GM21515 (cell line): Measurements from ENCODE around the gene PRPF18.

Source experiments
- ATAC-seq: cut with Tn5 transposase; IDR thresholded peaks from one replicate; pipeline ENCODE4 v1.9.1; 2021; ENCODE audit not compliant: unreplicated experiment

The PRPF18 gene

DNA sequence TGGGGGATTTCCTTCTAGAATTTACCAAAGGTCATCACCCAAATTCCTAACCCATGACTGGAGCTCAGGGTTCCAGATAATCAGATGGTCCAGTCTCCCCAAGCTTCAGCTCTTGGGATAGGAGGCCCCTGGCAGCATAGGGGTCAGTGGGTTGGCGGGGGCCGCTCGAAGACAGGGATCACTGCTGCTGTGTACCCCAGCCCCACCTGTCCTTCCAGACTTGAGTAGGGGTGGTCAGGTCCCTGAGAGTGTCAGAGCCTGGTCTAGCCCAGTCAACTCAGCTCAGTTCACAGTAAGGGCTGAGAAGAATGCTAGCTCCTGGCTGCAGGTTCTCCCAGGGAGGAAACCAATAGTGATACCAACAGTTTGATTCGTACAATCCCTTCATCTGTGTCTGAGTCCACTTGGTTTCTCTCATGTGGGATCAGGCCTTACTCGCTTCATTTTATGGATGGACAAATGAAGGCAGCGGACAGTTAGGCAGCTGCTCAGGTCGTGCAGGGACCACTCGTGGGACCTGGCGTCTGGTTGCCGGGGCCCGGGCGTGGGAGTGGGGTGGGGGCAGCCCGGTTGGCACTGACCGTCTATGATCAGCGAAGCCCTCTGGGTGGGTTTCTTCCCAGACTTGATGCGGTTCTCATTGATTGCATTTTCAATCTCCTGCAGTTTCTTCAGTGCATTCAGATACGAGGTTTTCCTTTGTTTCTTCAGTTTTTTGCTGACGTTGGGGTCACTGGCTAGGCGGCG, 78.9 kb downstream of the PRPF18 start:
- ATAC-seq, result no peak

DNA sequence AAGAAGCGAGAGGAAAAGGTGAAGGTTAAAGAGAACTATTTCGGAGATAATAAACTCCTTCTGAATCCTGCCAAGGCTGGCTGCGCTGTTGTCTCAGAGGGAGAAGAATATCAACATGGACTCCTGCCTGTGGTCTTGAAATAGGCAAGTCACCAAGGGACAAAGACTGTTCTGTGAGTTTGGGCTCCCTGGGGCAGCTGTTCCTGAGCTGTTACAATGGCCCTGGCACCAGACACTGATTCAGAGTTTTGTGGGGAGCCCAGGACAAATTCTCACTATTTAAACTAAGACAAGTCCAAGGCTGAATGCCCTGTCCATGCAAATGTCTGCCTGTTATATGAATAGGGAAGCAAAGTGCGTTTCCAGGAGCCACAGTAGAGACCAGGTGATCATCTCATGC, 81.4 kb downstream of the PRPF18 start:
- no peak for ATAC-seq

DNA sequence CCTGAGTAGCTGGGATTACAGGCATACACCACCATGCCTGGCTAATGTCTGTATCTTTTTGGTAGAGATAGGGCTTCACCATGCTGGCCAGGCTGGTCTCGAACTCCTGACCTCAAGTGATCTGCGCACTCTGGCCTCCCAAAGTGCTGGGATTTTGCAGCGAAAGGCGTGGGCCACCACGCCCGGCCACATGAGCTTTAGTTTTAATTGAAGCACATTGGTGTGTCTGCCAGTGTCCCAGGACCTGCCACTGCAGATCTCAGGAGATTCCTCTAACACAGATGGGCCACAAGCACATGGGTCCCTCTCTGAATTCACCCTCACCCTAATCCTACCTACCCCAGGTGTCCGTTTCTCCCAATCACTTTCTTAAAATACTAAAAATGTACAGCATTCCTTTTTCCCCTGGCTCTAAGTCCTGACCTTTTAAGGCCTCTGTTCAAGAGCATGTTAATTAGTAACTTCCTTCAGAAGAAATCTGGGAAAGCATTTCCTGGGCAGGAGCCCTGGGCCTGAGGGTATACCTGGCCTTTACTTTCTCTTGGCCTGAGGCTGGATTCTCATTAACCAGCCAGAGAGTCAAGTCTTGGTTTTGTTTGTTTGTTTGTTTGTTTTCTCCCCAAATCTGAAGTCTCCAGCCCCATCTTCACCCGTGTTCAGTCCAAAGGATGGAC, 82.6 kb downstream of the PRPF18 start:
- ATAC-seq, result no peak

DNA sequence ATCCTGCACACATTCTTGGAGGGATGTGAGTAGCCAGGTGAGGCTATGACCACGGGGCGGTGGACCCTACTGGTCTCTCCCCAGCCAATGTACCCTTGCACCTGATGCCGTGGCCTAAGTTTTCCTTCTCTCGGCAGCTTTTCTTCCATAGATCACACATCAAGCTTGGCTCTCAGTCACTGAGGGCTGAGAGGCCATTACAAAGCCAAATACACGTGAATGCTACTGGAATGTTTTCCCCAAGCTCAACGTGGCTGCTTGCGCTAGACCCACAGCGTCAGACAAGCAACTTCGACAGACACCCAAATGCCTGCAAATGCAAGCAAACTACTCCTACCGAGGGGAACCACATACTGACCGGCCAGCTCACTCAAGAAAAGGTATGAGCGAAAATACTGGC, 83.1 kb downstream of the PRPF18 start:
- no peak for ATAC-seq

DNA sequence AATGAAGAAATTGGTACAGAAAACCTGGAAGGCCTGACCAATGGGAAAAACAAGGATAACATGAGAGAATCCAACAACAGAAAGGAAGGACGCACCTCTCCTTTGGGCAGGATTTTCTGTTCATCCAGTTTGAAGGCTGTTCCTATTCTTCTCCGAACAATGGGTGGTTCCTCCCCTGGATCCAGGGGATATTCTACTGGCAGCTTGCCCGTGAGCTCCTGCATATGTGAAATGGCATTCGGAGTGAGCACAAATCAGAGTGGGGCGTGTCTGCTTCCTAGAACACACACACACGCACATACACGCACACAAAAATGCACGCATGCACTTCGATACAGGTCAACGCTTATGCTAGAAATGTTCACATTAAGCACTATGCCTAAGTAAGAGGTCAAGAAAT, 83.5 kb downstream of the PRPF18 start:
- no peak for ATAC-seq

DNA sequence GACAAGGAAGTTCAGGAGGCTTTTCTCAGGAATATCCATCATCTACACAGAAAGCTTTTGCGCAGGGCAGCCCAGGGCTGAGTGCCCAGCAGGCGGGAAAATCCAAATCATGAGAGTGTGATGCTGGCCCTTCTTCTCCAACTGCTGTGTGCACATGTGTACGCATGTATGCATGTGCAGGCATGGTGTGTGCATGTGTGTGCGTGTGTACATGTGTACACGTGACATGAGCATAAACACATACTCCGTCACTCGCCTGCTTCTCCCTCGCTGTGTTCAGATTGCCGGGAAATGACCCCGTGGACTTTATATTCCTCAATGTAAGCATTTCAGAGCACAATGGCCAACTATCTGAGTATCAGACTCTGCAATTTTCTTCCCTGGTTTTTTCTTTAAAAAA, 85.1 kb downstream of the PRPF18 start:
- ATAC-seq, result no peak

DNA sequence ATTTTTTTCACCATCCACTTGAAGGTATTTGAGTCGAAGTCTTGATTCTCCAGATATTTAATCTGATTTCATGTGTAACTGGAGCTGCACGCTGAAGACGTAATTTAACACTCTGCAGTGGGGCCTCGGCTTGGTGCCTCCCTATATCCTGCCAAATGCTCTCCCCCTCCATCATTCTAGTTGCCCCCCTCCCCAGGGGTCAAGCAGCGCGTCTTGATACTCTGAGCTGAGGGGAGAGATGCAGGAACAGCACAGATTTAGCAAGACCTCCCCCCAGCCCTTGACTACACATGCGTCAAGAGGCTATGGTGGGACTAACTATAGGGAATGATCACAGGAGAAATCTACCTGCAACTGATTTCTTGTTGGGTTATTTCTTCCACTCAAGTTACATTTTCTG, 85.8 kb downstream of the PRPF18 start:
- ATAC-seq, result no peak

DNA sequence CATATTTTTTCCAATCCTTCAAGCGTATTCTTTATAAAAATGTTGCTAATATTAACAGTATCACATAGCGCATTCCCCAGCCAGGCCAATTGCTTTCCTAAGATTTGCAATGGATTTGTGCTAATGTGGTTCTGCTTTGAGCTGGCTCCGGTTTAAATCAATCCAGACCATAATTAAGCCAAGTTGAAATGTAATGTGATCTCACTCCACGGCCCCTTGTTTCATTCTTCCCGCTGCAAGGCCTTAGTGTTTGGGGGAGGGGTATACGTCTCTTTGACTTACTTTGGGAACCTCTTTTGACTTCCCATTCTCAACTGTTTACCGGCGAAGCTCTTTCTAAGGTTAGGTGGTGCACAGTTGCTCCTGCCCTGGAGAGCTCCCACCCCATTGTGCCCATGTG, 86.4 kb downstream of the PRPF18 start:
- ATAC-seq, result no peak

DNA sequence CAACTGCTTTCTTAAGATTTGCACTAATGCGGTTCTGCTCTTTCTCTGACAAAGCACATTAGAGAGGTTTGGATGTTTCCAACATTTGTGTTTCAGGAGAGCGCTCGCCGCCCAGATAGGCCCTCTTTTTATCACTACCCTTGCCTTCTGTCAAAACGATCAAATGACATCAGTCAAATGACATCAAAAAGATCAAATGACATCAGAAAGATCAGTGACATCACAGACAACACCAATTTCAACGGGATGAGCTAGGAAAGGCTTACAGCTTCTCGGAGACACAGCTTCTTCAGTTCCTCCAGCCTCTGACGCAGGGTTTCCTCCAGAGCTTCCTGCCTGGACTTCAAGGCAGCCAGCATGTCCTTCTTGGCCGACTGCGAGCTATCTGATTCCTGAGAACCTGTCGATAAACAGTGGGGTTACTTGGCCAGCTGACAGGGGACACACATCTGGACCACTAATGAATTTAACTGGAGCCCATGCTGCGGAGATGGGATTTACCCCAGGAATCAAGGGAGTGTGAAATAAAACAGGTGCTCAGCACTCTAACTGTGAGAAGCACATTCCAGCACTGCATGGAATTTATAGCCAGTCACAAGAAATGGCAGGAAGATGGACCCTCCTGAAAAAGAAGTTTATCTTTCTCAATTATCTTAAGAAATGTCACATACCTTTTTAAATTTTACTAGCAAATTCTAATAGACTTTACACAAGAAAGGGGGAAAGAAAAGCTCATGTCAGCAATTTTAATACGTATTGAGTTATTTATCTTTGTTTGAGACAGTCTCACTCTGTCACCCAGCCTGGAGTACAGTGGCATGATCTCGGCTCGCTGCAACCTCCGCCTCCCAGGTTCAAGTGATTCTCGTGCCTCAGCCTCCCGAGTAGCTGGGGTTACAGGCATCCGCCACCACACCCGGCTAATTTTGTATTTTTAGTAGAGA, 88.2 kb downstream of the PRPF18 start:
- no peak for ATAC-seq

DNA sequence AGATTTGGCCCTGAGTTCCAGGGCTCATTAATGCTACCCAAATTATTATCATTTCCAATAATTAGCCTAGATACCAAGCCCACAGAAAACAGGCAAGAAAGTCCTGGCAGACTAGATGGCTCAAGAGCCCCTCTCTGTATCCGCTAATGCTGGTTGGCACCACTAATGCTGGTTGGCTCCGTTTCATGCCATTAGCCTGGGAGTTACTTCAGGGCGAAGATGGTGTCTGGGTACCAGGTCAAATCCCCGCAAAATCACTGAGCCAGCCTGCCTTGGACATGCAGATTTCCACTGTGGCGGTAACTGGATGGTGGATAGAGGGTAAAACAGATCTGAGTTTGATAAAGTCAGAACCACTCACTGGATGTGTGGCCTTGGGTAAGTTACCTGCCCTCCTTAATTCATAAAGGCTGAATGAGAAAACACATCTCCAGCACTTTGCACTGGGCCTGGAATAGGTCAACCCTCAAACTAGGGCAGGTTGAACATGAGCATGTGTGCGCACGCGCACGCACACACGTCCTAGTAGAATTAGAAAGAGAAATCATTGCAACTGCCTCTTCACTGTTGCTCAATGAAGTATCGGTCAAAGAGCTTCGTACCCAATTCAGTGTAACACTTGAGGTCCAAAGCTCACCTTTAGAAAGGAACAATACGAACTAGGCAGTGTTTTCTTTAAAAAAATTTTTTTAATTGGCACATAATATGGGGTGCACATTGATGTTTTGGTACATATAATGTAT, 91.5 kb downstream of the PRPF18 start:
- no peak for ATAC-seq
